ENCODE data around the gene TYSND1.

GRCh38 chr10:70093335-70093944 lies 53.1 kb downstream of the TYSND1 start:
- no peak for TF ChIP-seq EP300 (IDR thresholded peaks at IDR 0.05)
- TF ChIP-seq, protein P1, sequence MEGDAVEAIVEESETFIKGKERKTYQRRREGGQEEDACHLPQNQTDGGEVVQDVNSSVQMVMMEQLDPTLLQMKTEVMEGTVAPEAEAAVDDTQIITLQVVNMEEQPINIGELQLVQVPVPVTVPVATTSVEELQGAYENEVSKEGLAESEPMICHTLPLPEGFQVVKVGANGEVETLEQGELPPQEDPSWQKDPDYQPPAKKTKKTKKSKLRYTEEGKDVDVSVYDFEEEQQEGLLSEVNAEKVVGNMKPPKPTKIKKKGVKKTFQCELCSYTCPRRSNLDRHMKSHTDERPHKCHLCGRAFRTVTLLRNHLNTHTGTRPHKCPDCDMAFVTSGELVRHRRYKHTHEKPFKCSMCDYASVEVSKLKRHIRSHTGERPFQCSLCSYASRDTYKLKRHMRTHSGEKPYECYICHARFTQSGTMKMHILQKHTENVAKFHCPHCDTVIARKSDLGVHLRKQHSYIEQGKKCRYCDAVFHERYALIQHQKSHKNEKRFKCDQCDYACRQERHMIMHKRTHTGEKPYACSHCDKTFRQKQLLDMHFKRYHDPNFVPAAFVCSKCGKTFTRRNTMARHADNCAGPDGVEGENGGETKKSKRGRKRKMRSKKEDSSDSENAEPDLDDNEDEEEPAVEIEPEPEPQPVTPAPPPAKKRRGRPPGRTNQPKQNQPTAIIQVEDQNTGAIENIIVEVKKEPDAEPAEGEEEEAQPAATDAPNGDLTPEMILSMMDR (IDR thresholded peaks at IDR 0.05), result no peak
- TF ChIP-seq POLR2A (IDR thresholded peaks at IDR 0.05), result no peak
- TF ChIP-seq POLR2AphosphoS5 (IDR thresholded peaks at IDR 0.05), result no peak
